GM12878 (cell line): ENCODE measurements around the gene TLCD3B. TPM values are rescaled to one million over a fixed set of nuclear protein-coding genes. Genes with fewer than 3 reads are reported as not detected.
A peak's percentile ranks its signal among the peaks of the same experiment; 100 is the strongest.

Experiments used
- ATAC-seq: fragments of 200-7000 bp; cut with Tn5 transposase; 3 replicates; pipeline ENCODE4 v1.9.1; 2020; ENCODE audit warnings: mild to moderate bottlenecking, moderate library complexity
- BruUV-seq: library from RNA; stranded (reverse); fragments of 400-500 nt; replicated peaks from 2 replicates; lab custom pipeline; 2021; lab: Mats Ljungman, UMichigan
- CTCF ChIA-PET: fragments of 300-600 bp; sonication (Branson Sonifier 250); formaldehyde crosslinking; extraction: SDS; loops from one replicate; lab custom pipeline; 2021; ENCODE audit warnings: inconsistent platforms; lab: Yijun Ruan, JAX
- POLR2A ChIA-PET: fragments of 350-600 bp; formaldehyde crosslinking; extraction: SDS; loops from one replicate; lab custom pipeline; 2021; ENCODE audit warnings: inconsistent platforms; lab: Charles Lee
- RAD21 ChIA-PET: fragments of 300-600 bp; sonication (Branson Sonifier 250); formaldehyde crosslinking; loops from one replicate; lab custom pipeline; 2023; ENCODE audit warnings: antibody characterized with exemption; ENCODE audit not compliant: unreplicated experiment; lab: Charles Lee
- SMC1A ChIA-PET: fragments of 300-600 bp; sonication (Branson Sonifier 250); formaldehyde crosslinking; loops from one replicate; lab custom pipeline; 2023; ENCODE audit not compliant: unreplicated experiment, uncharacterized antibody; lab: Charles Lee
- DNase-seq: peaks from one replicate; pipeline ENCODE4 v3.0.0-alpha.2; 2011; ENCODE audit warnings: low read depth, low spot score
- FAIRE-seq: peaks from 3 replicates; lab custom pipeline; 2011; peaks lifted over from hg19 to GRCh38; lab: Jason Lieb, UNC
- H2AFZ ChIP-seq: 2 replicates; pipeline ENCODE4 v1.6.0; 2011; ENCODE audit warnings: low read depth, low read length, control low read depth; ENCODE audit not compliant: control insufficient read depth
- H3K27ac ChIP-seq: 2 replicates; pipeline ENCODE4 v1.5.1; 2011; ENCODE audit warnings: control low read depth; ENCODE audit not compliant: control insufficient read depth, insufficient read depth
- H3K27me3 ChIP-seq, 2 experiments: replicated peaks in 1 of 2; 2 replicates each; pipeline versions ENCODE4 v1.6.0 to v1.6.1; 2011; ENCODE audit warnings: low read length in 1 of 2; ENCODE audit not compliant: control insufficient read depth in 2 of 2, insufficient read depth in 2 of 2
- H3K36me3 ChIP-seq, 2 experiments: 2 replicates each; pipeline ENCODE4 v1.5.1; 2011; ENCODE audit warnings: low read length in 1 of 2; ENCODE audit not compliant: control insufficient read depth in 2 of 2, insufficient read depth in 2 of 2
- H3K4me1 ChIP-seq: 2 replicates; pipeline ENCODE4 v1.6.1; 2011; ENCODE audit warnings: mild to moderate bottlenecking, low read length, moderate library complexity, mixed read lengths; ENCODE audit not compliant: control insufficient read depth, insufficient read depth
- H3K4me2 ChIP-seq: 2 replicates; pipeline ENCODE4 v1.6.0; 2011; ENCODE audit warnings: control low read depth; ENCODE audit not compliant: control insufficient read depth, insufficient read depth
- H3K4me3 ChIP-seq: fragments of 200-600 bp; sonication (generic); 2 replicates; pipeline ENCODE4 v1.5.1; 2016
- H3K79me2 ChIP-seq: 2 replicates; pipeline ENCODE4 v1.6.0; 2011; ENCODE audit warnings: low read length; ENCODE audit not compliant: control insufficient read depth, insufficient read depth
- H3K9ac ChIP-seq: 2 replicates; pipeline ENCODE4 v1.8.0; 2011; ENCODE audit warnings: low read length, control low read depth, mixed read lengths; ENCODE audit not compliant: control insufficient read depth, insufficient read depth
- H3K9me3 ChIP-seq: replicated peaks from 3 replicates; pipeline ENCODE4 v1.5.1; 2011; ENCODE audit warnings: mild to moderate bottlenecking, low read length; ENCODE audit not compliant: control insufficient read depth, insufficient read depth
- H4K20me1 ChIP-seq: 2 replicates; pipeline ENCODE4 v1.6.0; 2011; ENCODE audit not compliant: control insufficient read depth, insufficient read depth
- ASH2L ChIP-seq: fragments of 300-600, 200-600 bp; sonication (generic); IDR thresholded peaks from 2 replicates; pipeline ENCODE4 v1.6.1; 2017; ENCODE audit warnings: low read depth, mild to moderate bottlenecking, borderline replicate concordance
- BACH1 ChIP-seq: fragments of 450-650 bp; IDR thresholded peaks from 2 replicates; pipeline ENCODE4 v1.6.1; 2017; ENCODE audit warnings: mild to moderate bottlenecking, borderline replicate concordance
- CBX3 ChIP-seq: fragments of 200-600 bp; sonication (generic); IDR thresholded peaks from 2 replicates; pipeline ENCODE4 v1.6.1; 2016; ENCODE audit warnings: low read depth, borderline replicate concordance
- CBX5 ChIP-seq: sonication (generic); IDR thresholded peaks from 2 replicates; pipeline ENCODE4 v1.6.1; 2016; ENCODE audit warnings: low read depth, moderate library complexity, mild to moderate bottlenecking, inconsistent platforms
- FOXM1 ChIP-seq: IDR thresholded peaks from 2 replicates; pipeline ENCODE4 v1.6.1; 2012; ENCODE audit warnings: low read depth, mild to moderate bottlenecking, inconsistent platforms, low read length, moderate library complexity
- NFXL1 ChIP-seq: fragments of 450-650 bp; IDR thresholded peaks from 2 replicates; pipeline ENCODE4 v1.6.1; 2017; ENCODE audit warnings: antibody characterized with exemption, mild to moderate bottlenecking, borderline replicate concordance
- POLR2AphosphoS2 ChIP-seq: IDR thresholded peaks from 2 replicates; pipeline ENCODE4 v1.6.1; 2011; ENCODE audit warnings: low read depth, mild to moderate bottlenecking, low read length, improper control_type of control experiment, moderate library complexity
- POLR2AphosphoS5 ChIP-seq: IDR thresholded peaks from 2 replicates; pipeline ENCODE4 v1.6.1; 2011; ENCODE audit warnings: mild to moderate bottlenecking, low read length, inconsistent platforms
- SMAD1 ChIP-seq: fragments of 450-650 bp; IDR thresholded peaks from 2 replicates; pipeline ENCODE4 v1.6.1; 2018; ENCODE audit warnings: mild to moderate bottlenecking, low read depth; ENCODE audit not compliant: partially characterized antibody
- STAT1 ChIP-seq: fragments of 450-650 bp; conservative IDR thresholded peaks from 2 replicates; pipeline ENCODE4 v1.6.1; 2014; ENCODE audit warnings: antibody characterized with exemption, mild to moderate bottlenecking
- ZBTB40 ChIP-seq: fragments of 450-650 bp; IDR thresholded peaks from 2 replicates; pipeline ENCODE4 v1.6.1; 2016; ENCODE audit warnings: mild to moderate bottlenecking, moderate library complexity, borderline replicate concordance
- WGBS: methylation state at CpG from one replicate; pipeline ENCODE4 v1.1.6; 2016; ENCODE audit warnings: low lambda C conversion rate; ENCODE audit not compliant: insufficient replicate concordance, insufficient coverage; ENCODE audit errors: missing lambda C conversion rate; 5-methylcytosine and 5-hydroxymethylcytosine counted together
- in situ Hi-C: fragments of 300-500 bp; cut with MboI; formaldehyde crosslinking; loops from 9 replicates; pipeline ENCODE4 v1.14.3; 2018; ENCODE audit warnings: mixed read lengths
- intact Hi-C: fragments of 100-400 bp; cut with micrococcal nuclease; formaldehyde crosslinking; loops from one replicate; pipeline ENCODE4 v1.14.2; 2022; ENCODE audit not compliant: unreplicated experiment
- polyA plus RNA-seq, 11 experiments: library from polyadenylated mRNA; depleted of rRNA in 4 of 11; unstranded in 6 of 11; stranded (reverse) in 5 of 11; fragments of >200 nt; fragmentation: Nextera tagmentation in 4 of 11; fragmentation: Illumina TruSeq in 1 of 11; extraction: Ambion mirVana in 4 of 11; extraction: Trizol in 1 of 11; gene quantifications; 1 replicate in 1 of 11; 2 replicates in 10 of 11; pipeline versions ENCODE4 v1.2.1 to v1.2.3, GENCODE V29; 2011 to 2016; ENCODE audit warnings: inconsistent platforms in 2 of 11, missing spikeins in 2 of 11, low read depth in 1 of 11
- total RNA-seq, 4 experiments: library from RNA; depleted of rRNA in 3 of 4; stranded (reverse); fragments of >200 nt in 3 of 4; fragmentation: Illumina TruSeq in 1 of 4; extraction: Trizol in 1 of 4; gene quantifications; 2 replicates each; pipeline versions ENCODE4 v1.2.1 to v1.2.3, GENCODE V29; 2013 to 2021
- TF ChIP-seq, protein P1 (sequence below): IDR thresholded peaks from 2 replicates; pipeline ENCODE4 v1.6.1; 2011; ENCODE audit warnings: mild to moderate bottlenecking, low read depth, low read length, moderate library complexity; ENCODE audit not compliant: insufficient replicate concordance

Gene TLCD3B
- total and polyA plus RNA-seq, 10 of the 15 experiments (the other 5 are each of a cell fraction or from before 2014, with no cell fraction given): 0.05 to 0.51 (median 0.18) TPM; not detected in 4

DNA sequence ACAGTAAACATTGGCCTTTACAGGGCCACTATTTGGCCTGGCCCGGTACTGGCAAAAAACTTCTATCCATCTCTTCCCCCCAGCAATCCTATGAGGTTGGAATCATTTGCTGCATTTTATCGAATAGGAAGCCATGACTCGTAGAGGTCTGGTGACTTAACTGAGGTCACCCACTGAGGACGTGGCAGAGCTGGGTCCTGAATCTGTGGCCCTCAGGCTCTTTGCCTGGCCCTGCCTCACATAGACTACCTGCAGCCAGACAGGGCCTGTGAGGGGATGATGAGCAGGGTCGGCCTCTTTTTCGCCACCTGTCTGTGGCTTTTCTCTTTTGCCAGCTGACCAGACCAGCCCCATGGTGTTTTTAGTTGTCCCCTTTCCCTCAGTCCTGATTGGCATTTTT, 46.6 kb upstream of the TLCD3B start:
- Histone ChIP-seq H3K36me3 (peaks cover 13% of the 10 kb centered on the region in 2 experiments), H2AFZ (no peak overlapping the region), H3K4me3 (peak overlapping the region; percentile 92; the same call in 1 of the 2 replicates), H4K20me1 (0 out of 2 replicates have a peak, but pooled peaks cover 2% of the 10 kb centered on the region), H3K4me1 (peaks cover 10% of the 10 kb centered on the region), H3K9me3 (no peaks in the 10 kb centered on the region), H3K9ac (peak overlapping the region; percentile 2; the same call in 1 of the 2 replicates), H3K79me2 (peaks cover 40% of the 10 kb centered on the region), H3K27me3 (no peaks in the 10 kb centered on the region), H3K27ac (no peak overlapping the region), H3K4me2 (peak overlapping the region; percentile 98)
- ChIA-PET POLR2A (interaction anchor here (2.6 kb wide), 1 partner anchor 12 kb away, joined by 16 read pairs; the partner anchor contains the start of gene ALDOA), RAD21 (interaction anchor here (3.2 kb wide), 1 partner anchor 14 kb away, joined by 10 read pairs; the partner anchor contains the start of gene TBX6), CTCF (interaction anchor here (1.4 to 3.6 kb wide), 2 partner anchors 15 to 20 kb away, joined by 4 to 30 read pairs; partner anchors contain the start of gene TBX6), SMC1A (no interaction called here)
- intact Hi-C loops: no loop called here
- ATAC-seq (no peak), FAIRE-seq (no peak), DNase-seq (no peak)
- 95% methylated on average over 6 of the region's 6 CpGs for WGBS
- no TSS peak for BruUV-seq
- in situ Hi-C loops: loop anchor here (25.0 kb wide), 1 partner anchor 1810 kb away; no protein-coding TSS in a partner anchor
- TF ChIP-seq STAT1: no peak
- TF ChIP-seq POLR2AphosphoS5: no peak
- no peak for TF ChIP-seq FOXM1
- TF ChIP-seq ZBTB40: no peak
- no peak for TF ChIP-seq ASH2L
- TF ChIP-seq CBX5: no peak
- no peak for TF ChIP-seq BACH1
- TF ChIP-seq NFXL1: no peak
- no peak for TF ChIP-seq SMAD1
- TF ChIP-seq, protein P1, sequence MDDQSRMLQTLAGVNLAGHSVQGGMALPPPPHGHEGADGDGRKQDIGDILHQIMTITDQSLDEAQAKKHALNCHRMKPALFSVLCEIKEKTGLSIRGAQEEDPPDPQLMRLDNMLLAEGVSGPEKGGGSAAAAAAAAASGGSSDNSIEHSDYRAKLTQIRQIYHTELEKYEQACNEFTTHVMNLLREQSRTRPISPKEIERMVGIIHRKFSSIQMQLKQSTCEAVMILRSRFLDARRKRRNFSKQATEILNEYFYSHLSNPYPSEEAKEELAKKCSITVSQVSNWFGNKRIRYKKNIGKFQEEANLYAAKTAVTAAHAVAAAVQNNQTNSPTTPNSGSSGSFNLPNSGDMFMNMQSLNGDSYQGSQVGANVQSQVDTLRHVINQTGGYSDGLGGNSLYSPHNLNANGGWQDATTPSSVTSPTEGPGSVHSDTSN: no peak
- no peak for TF ChIP-seq POLR2AphosphoS2
- no peak for TF ChIP-seq CBX3
